Measurements from ENCODE around the gene TTBK2. TPM values are rescaled to one million over a fixed set of nuclear protein-coding genes. Genes with fewer than 3 reads are reported as not detected.

Gene TTBK2
- polyA plus RNA-seq, 1 donor (not counting 4 experiments of a cell fraction or from before 2014, with no cell fraction given) = 7.3 TPM

- H4K20me1 ChIP-seq (ENCODE audit: control insufficient read depth, extremely low read depth, insufficient read depth, low read length) = no peaks in the 10 kb centered on the region
- H3K27me3 ChIP-seq (ENCODE audit: control insufficient read depth, extremely low read depth, insufficient read depth, low read length) = no peaks in the 10 kb centered on the region
- TF ChIP-seq CTCF (optimal IDR thresholded peaks at IDR 0.05 in 1 of 3, IDR thresholded peaks at IDR 0.05 in 1 of 3, conservative IDR thresholded peaks at IDR 0.05 in 1 of 3; ENCODE audit: extremely low read depth in 1 of 3, insufficient read depth in 2 of 3, low read length in 3 of 3) (no peak), EZH2 (IDR thresholded peaks at IDR 0.05; ENCODE audit: low read length) (no peak)
- H3K4me3 ChIP-seq (ENCODE audit: control insufficient read depth in 2 of 3, extremely low read depth in 1 of 3, insufficient read depth in 2 of 3, low read depth in 1 of 3, low read length in 3 of 3) = no peak overlapping the region
- peaks cover 14% of the 10 kb centered on the region for H3K4me1 ChIP-seq (ENCODE audit: control insufficient read depth, extremely low read depth, insufficient read depth, low read length)
- no peaks in the 10 kb centered on the region for H3K9me1 ChIP-seq (ENCODE audit: control insufficient read depth, extremely low read depth, insufficient read depth, low read length)
- H2AFZ ChIP-seq (ENCODE audit: control insufficient read depth, low read length) = no peak overlapping the region
- no peak overlapping the region for H3K27ac ChIP-seq (ENCODE audit: control insufficient read depth, insufficient read depth, low read length)
- FAIRE-seq (no peak), DNase-seq (ENCODE audit: low read depth, low spot score) (no peak)
- no peak overlapping the region for H3K9ac ChIP-seq (ENCODE audit: control insufficient read depth, extremely low read depth, insufficient read depth, low read length)
- no peaks in the 10 kb centered on the region for H3K9me3 ChIP-seq (ENCODE audit: control insufficient read depth, low read depth, low read length)
- no peak overlapping the region for H3K4me2 ChIP-seq (ENCODE audit: control insufficient read depth, extremely low read depth, insufficient read depth, low read depth, low read length)
- no peaks in the 10 kb centered on the region for H3K79me2 ChIP-seq (ENCODE audit: control insufficient read depth, insufficient read depth, low read length)
- H3K36me3 ChIP-seq (ENCODE audit: control insufficient read depth in 2 of 2, extremely low read depth in 1 of 2, insufficient read depth in 2 of 2, low read length in 2 of 2) = peaks cover 0 to 6% of the 10 kb centered on the region in 2 experiments
- dilution Hi-C loops (cut with MboI; ENCODE audit: extremely low pct_ligation_motif_present, low sequenced_read_pairs) = no loop called here
These were observed 228.0 kb downstream of the TTBK2 start for GRCh38 chr15:42692536-42692935.

- H3K9me1 ChIP-seq (ENCODE audit: control insufficient read depth, extremely low read depth, insufficient read depth, low read length) = no peaks in the 10 kb centered on the region
- H3K36me3 ChIP-seq (ENCODE audit: control insufficient read depth in 2 of 2, extremely low read depth in 1 of 2, insufficient read depth in 2 of 2, low read length in 2 of 2) = peaks cover 0 to 6% of the 10 kb centered on the region in 2 experiments
- no peak overlapping the region for H3K27ac ChIP-seq (ENCODE audit: control insufficient read depth, insufficient read depth, low read length)
- no peaks in the 10 kb centered on the region for H4K20me1 ChIP-seq (ENCODE audit: control insufficient read depth, extremely low read depth, insufficient read depth, low read length)
- FAIRE-seq = no peak
- no peak for TF ChIP-seq CTCF (optimal IDR thresholded peaks at IDR 0.05 in 1 of 3, IDR thresholded peaks at IDR 0.05 in 1 of 3, conservative IDR thresholded peaks at IDR 0.05 in 1 of 3; ENCODE audit: extremely low read depth in 1 of 3, insufficient read depth in 2 of 3, low read length in 3 of 3)
- TF ChIP-seq EZH2 (IDR thresholded peaks at IDR 0.05; ENCODE audit: low read length) = no peak
- no peaks in the 10 kb centered on the region for H3K79me2 ChIP-seq (ENCODE audit: control insufficient read depth, insufficient read depth, low read length)
- DNase-seq (ENCODE audit: low read depth, low spot score) = no peak
- dilution Hi-C loops (cut with MboI; ENCODE audit: extremely low pct_ligation_motif_present, low sequenced_read_pairs) = no loop called here
- H3K4me1 ChIP-seq (ENCODE audit: control insufficient read depth, extremely low read depth, insufficient read depth, low read length) = peaks cover 15% of the 10 kb centered on the region
- H3K4me2 ChIP-seq (ENCODE audit: control insufficient read depth, extremely low read depth, insufficient read depth, low read depth, low read length) = no peak overlapping the region
- H3K4me3 ChIP-seq (ENCODE audit: control insufficient read depth in 2 of 3, extremely low read depth in 1 of 3, insufficient read depth in 2 of 3, low read depth in 1 of 3, low read length in 3 of 3) = no peak overlapping the region
- no peaks in the 10 kb centered on the region for H3K27me3 ChIP-seq (ENCODE audit: control insufficient read depth, extremely low read depth, insufficient read depth, low read length)
- no peak overlapping the region for H3K9ac ChIP-seq (ENCODE audit: control insufficient read depth, extremely low read depth, insufficient read depth, low read length)
- no peaks in the 10 kb centered on the region for H3K9me3 ChIP-seq (ENCODE audit: control insufficient read depth, low read depth, low read length)
- no peak overlapping the region for H2AFZ ChIP-seq (ENCODE audit: control insufficient read depth, low read length)
These were observed 228.8 kb downstream of the TTBK2 start for GRCh38 chr15:42691770-42692169.

All from keratinocyte (primary cell).